NAMALWA (cell line): Measurements from ENCODE around the gene YIPF3.

Source experiments
- DNase-seq: peaks from one replicate; pipeline ENCODE4 v3.0.0-alpha.2; 2015; ENCODE audit warnings: low spot score

YIPF3 gene

DNA sequence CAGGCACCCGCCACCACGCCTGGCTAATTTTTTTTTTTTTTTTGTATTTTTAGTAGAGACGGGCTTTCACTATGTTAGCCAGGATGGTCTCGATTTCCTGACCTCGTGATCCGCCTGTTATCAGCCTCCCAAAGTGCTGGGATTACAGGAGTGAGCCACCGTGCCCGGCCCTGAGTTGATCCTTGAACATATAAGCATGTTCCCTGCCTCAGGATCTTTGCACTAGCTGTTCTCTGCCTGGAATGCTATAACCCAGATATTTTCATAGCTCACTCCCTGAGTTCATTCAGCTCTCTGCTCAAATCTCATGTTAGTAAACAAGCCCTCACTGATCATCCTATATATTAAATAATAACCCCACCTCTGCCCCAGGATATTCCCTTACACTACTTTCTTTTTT is 52.4 kb downstream of the YIPF3 start:
- no peak for DNase-seq

DNA sequence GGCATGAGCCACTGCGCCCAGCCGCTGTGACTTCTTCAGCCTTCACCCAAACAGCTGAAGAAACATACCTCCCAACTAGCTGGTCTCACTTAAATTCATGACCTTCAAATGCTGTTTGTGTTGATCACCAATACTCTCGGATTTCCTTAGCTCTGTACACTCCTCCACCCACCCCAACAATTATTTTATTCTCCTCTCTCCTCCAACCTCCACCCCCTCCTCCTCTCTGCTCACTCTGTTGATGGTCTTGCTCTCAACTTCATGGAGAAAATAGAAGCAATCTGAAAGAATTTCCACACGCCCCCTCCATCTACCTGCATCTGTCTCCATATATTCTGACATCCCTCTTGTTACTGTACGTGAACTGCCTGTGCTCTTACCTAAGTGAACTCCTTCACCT is 54.8 kb downstream of the YIPF3 start:
- DNase-seq: no peak
